Activated naive CD4-positive, alpha-beta T cell treated with anti-CD3 and anti-CD28 coated beads, Interleukin-2, amount 50 U/mL, for 16 hours (primary cell): ENCODE results near the gene ENTPD7.

ENCODE experiments used
- DNase-seq: peaks from one replicate; pipeline ENCODE4 v3.0.0-alpha.2; 2020

Gene ENTPD7

GRCh38 chr10:99750641-99751040 lies 91.3 kb downstream of the ENTPD7 start:
- DNase-seq, result no peak

GRCh38 chr10:99754670-99755069 lies 95.4 kb downstream of the ENTPD7 start:
- no peak for DNase-seq
